GM12892 (cell line): ENCODE results near the gene MLF2.

ENCODE experiments used
- POLR2A ChIP-seq: IDR thresholded peaks from 2 replicates; pipeline ENCODE4 v1.6.1; 2011; ENCODE audit warnings: low read depth, low read length, control low read depth
- POLR2AphosphoS5 ChIP-seq: IDR thresholded peaks from 2 replicates; pipeline ENCODE4 v1.6.1; 2011; ENCODE audit warnings: low read depth, low read length, control low read depth
- TAF1 ChIP-seq: IDR thresholded peaks from 2 replicates; pipeline ENCODE4 v1.6.1; 2011; ENCODE audit warnings: low read depth, mild to moderate bottlenecking, control low read depth, low read length, borderline replicate concordance

- TF ChIP-seq POLR2A (no peak), POLR2AphosphoS5 (no peak), TAF1 (no peak)
Measured at GRCh38 chr12:6734506-6735387, 18.2 kb downstream of the MLF2 start.
